ENCODE data around the gene UGT1A5.

- TF ChIP-seq POLR2A (IDR thresholded peaks at IDR 0.05) (peak; percentile 66), CTCF (IDR thresholded peaks at IDR 0.05) (no peak)
Observed at GRCh38 chr2:233760043-233760442, 47.3 kb downstream of the UGT1A5 start, which contains the start of gene UGT1A1.
